SK-N-SH (cell line): Measurements from ENCODE around the gene ELMO2. TPM values are rescaled to one million over a fixed set of nuclear protein-coding genes. Genes with fewer than 3 reads are reported as not detected.

Source experiments
- CTCF ChIA-PET: fragments of 300-600, 350-600 bp; formaldehyde crosslinking; extraction: SDS; loops from one replicate; lab custom pipeline; 2021; lab: Yijun Ruan, JAX
- POLR2A ChIA-PET: fragments of 350-600 bp; sonication (Branson Sonifier 250); formaldehyde crosslinking; extraction: SDS; loops from one replicate; lab custom pipeline; 2020; ENCODE audit warnings: antibody characterized with exemption, inconsistent platforms; lab: Yijun Ruan, JAX
- DNase-seq: peaks from one replicate; pipeline ENCODE4 v3.0.0; 2012
- H2AFZ ChIP-seq: fragments of 200-600 bp; sonication (generic); 2 replicates; pipeline ENCODE4 v1.8.1; 2016; ENCODE audit warnings: antibody characterized with exemption, mild to moderate bottlenecking, low read depth
- H3F3A ChIP-seq: fragments of 200-600 bp; sonication (generic); replicated peaks from 2 replicates; pipeline ENCODE3; 2016; ENCODE audit warnings: antibody characterized with exemption, mild to moderate bottlenecking; ENCODE audit not compliant: insufficient read depth
- H3K27ac ChIP-seq, 2 experiments: fragments of 200-500 bp in 1 of 2; fragments of 200-600 bp in 1 of 2; sonication (Bioruptor generic) in 1 of 2; sonication (generic), shearing (Covaris generic) in 1 of 2; 2 replicates each; pipeline versions ENCODE4 v1.5.1 to v1.6.1; 2014 to 2016; ENCODE audit warnings: low read depth in 2 of 2, inconsistent platforms in 1 of 2, low read length in 1 of 2, mild to moderate bottlenecking in 1 of 2, mixed read lengths in 1 of 2
- H3K27me3 ChIP-seq: fragments of 200-600 bp; sonication (generic), shearing (Covaris generic); 2 replicates; pipeline ENCODE4 v1.6.1; 2016; ENCODE audit warnings: mixed run types; ENCODE audit not compliant: insufficient read depth
- H3K36me3 ChIP-seq, 2 experiments: fragments of 200-500 bp in 1 of 2; fragments of 200-600 bp in 1 of 2; sonication (Bioruptor generic) in 1 of 2; sonication (generic) in 1 of 2; replicated peaks in 1 of 2; 2 replicates each; pipeline versions ENCODE3 to v1.5.1; 2014 to 2016; ENCODE audit warnings: low read length in 1 of 2, mild to moderate bottlenecking in 1 of 2; ENCODE audit not compliant: insufficient read depth in 2 of 2, control insufficient read depth in 1 of 2
- H3K4me1 ChIP-seq, 2 experiments: fragments of 200-500 bp in 1 of 2; fragments of 200-600 bp in 1 of 2; sonication (Bioruptor generic) in 1 of 2; sonication (generic), shearing (Covaris generic) in 1 of 2; 2 replicates each; pipeline versions ENCODE4 v1.5.1 to v1.6.1; 2014 to 2016; ENCODE audit warnings: low read depth in 1 of 2, low read length in 1 of 2, mixed run types in 1 of 2; ENCODE audit not compliant: insufficient read depth in 2 of 2, control insufficient read depth in 1 of 2
- H3K4me2 ChIP-seq: fragments of 200-600 bp; sonication (generic), shearing (Covaris generic); 2 replicates; pipeline ENCODE4 v1.6.1; 2017; ENCODE audit warnings: mixed run types
- H3K4me3 ChIP-seq, 2 experiments: fragments of 200-500 bp in 1 of 2; fragments of 200-600 bp in 1 of 2; sonication (Bioruptor generic) in 1 of 2; sonication (generic), shearing (Covaris generic) in 1 of 2; 2 replicates each; pipeline versions ENCODE4 v1.5.1 to v1.8.1; 2014 to 2016; ENCODE audit warnings: low read depth in 2 of 2, inconsistent platforms in 1 of 2, low read length in 1 of 2, mild to moderate bottlenecking in 1 of 2, mixed read lengths in 1 of 2, moderate library complexity in 1 of 2
- H3K79me2 ChIP-seq: fragments of 200-600 bp; sonication (generic); 2 replicates; pipeline ENCODE4 v1.8.1; 2017; ENCODE audit warnings: mild to moderate bottlenecking; ENCODE audit not compliant: insufficient read depth
- H3K9ac ChIP-seq: fragments of 200-600 bp; sonication (generic); 2 replicates; pipeline ENCODE4 v1.6.1; 2017; ENCODE audit warnings: mixed run types
- H3K9me2 ChIP-seq: fragments of 200-600 bp; sonication (generic); 2 replicates; pipeline ENCODE4 v1.6.1; 2017; ENCODE audit warnings: mixed run types
- H3K9me3 ChIP-seq: fragments of 200-600 bp; sonication (generic); 2 replicates; pipeline ENCODE4 v1.6.1; 2017; ENCODE audit warnings: mixed run types, mild to moderate bottlenecking, moderate library complexity
- H4K20me1 ChIP-seq: fragments of 200-600 bp; sonication (generic); 2 replicates; pipeline ENCODE4 v1.6.1; 2017; ENCODE audit warnings: mild to moderate bottlenecking, mixed run types; ENCODE audit not compliant: insufficient read depth
- GABPA ChIP-seq: IDR thresholded peaks from 2 replicates; pipeline ENCODE4 v1.4.0; 2012; ENCODE audit warnings: low read depth, mild to moderate bottlenecking
- GATA2 ChIP-seq: sonication (generic); formaldehyde crosslinking; IDR thresholded peaks from 2 replicates; pipeline ENCODE4 v1.5.0; 2020; ENCODE audit warnings: mild to moderate bottlenecking, missing genetic modification reagents
- NFIC ChIP-seq: IDR thresholded peaks from 2 replicates; pipeline ENCODE4 v1.4.0; 2012; ENCODE audit warnings: borderline replicate concordance
- NRF1 ChIP-seq: IDR thresholded peaks from 2 replicates; pipeline ENCODE4 v1.6.1; 2012; ENCODE audit warnings: low read depth, mild to moderate bottlenecking, low read length
- POLR2AphosphoS5 ChIP-seq: IDR thresholded peaks from 2 replicates; pipeline ENCODE4 v1.6.1; 2012; ENCODE audit warnings: low read depth, low read length
- RAD21 ChIP-seq: IDR thresholded peaks from 2 replicates; pipeline ENCODE4 v1.6.1; 2012; ENCODE audit warnings: mild to moderate bottlenecking, low read length
- SIN3A ChIP-seq: IDR thresholded peaks from 2 replicates; pipeline ENCODE4 v1.6.1; 2012; ENCODE audit warnings: low read depth, mild to moderate bottlenecking, low read length, moderate library complexity, borderline replicate concordance
- SMC3 ChIP-seq: IDR thresholded peaks from 2 replicates; pipeline ENCODE4 v1.6.1; 2012; ENCODE audit warnings: low read depth, low read length, improper control_type of control experiment
- TAF1 ChIP-seq: IDR thresholded peaks from 2 replicates; pipeline ENCODE4 v1.6.1; 2012; ENCODE audit warnings: low read depth, mild to moderate bottlenecking, low read length, moderate library complexity, borderline replicate concordance
- ZBTB33 ChIP-seq: IDR thresholded peaks from 2 replicates; pipeline ENCODE4 v1.4.0; 2012; ENCODE audit warnings: low read depth, borderline replicate concordance
- WGBS: methylation state at CpG from one replicate; pipeline ENCODE4 v1.1.6; 2017; ENCODE audit warnings: low lambda C conversion rate; 5-methylcytosine and 5-hydroxymethylcytosine counted together
- polyA plus RNA-seq, 3 experiments: library from polyadenylated mRNA; depleted of rRNA; stranded (reverse); fragments of >200 nt; gene quantifications; 2 replicates each; pipeline ENCODE4 v1.2.3, GENCODE V29; 2012
- TF ChIP-seq, protein P1 (sequence below): IDR thresholded peaks from 2 replicates; pipeline ENCODE4 v1.4.0; 2012; ENCODE audit warnings: low read depth, borderline replicate concordance
- TF ChIP-seq, protein P2 (sequence below): fragments of 150-350 bp; IDR thresholded peaks from 2 replicates; pipeline ENCODE4 v1.6.1; 2016; ENCODE audit warnings: mild to moderate bottlenecking, low read depth, low read length
- TF ChIP-seq, protein P3 (sequence below): fragments of 150-350 bp; IDR thresholded peaks from 2 replicates; pipeline ENCODE4 v1.6.1; 2017; ENCODE audit warnings: antibody characterized with exemption, low read length, low read depth, borderline replicate concordance

Gene ELMO2
- polyA plus RNA-seq, 1 of the 3 experiments (the other 2 are of a cell fraction): 32.1 TPM

DNA sequence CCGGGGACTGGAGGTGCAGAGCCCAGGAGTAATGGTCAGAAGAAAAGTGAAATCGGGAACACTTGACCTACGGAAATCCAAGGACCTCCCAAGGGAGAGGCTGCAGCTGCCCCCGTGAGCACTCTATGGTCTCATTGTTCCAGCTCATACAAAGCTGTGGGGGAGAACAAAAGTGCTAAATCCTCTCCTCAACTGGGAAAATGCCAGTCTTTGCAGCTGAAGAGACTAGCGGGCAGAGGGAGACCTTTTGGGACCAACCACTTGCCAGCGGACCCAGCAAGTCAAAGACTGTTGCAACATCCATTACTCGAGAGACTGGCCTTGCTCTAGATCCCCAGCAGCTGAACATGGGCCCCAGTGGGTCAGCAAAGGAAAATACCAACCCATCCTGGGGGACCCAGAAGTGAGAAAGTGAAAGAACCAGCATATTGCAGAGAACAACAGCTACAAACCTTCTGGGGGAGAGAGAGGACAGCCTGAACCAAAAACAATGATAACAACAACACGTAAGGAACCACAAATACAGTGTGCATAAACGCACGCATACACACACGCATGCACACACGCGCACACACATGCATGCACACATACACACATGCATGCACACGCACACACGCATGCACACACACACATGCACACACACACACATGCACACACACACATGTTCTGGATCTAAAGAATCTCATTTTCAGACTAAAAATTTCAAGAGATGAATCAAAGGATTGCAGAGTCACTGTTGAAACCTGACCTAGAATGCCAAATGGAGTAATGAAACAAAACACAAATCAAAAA, 24.7 kb upstream of the ELMO2 start:
- Histone ChIP-seq H3K4me1 (peaks cover 0 to 8% of the 10 kb centered on the region in 2 experiments; a peak in 1 of 4 replicates), H3K27ac (no peak overlapping the region), H3K27me3 (peaks cover 10% of the 10 kb centered on the region; the same call in 1 of the 2 replicates), H4K20me1 (no peaks in the 10 kb centered on the region), H3K9ac (no peak overlapping the region), H2AFZ (no peak overlapping the region), H3F3A (no peaks in the 10 kb centered on the region), H3K4me2 (no peak overlapping the region), H3K36me3 (no peaks in the 10 kb centered on the region), H3K79me2 (no peaks in the 10 kb centered on the region)
- no peak for DNase-seq
- ChIA-PET CTCF (interaction anchor here (1.0 to 1.1 kb wide), 3 partner anchors 24 to 303 kb away, joined by 3 to 5 read pairs (median 3); no protein-coding TSS in a partner anchor), POLR2A (no interaction called here)
- 59% methylated on average over 15 of the region's 15 CpGs for WGBS
- TF ChIP-seq TAF1 (no peak), ZBTB33 (no peak), SIN3A (no peak), GABPA (no peak), RAD21 (no peak), NFIC (no peak), SMC3 (no peak)
- TF ChIP-seq, all 33 proteins: peak for 0
- Histone ChIP-seq H3K4me3 (no peak overlapping the region), H3K9me2 (no peaks in the 10 kb centered on the region), H3K9me3 (no peaks in the 10 kb centered on the region)

- H3K27me3 ChIP-seq: peaks cover 10% of the 10 kb centered on the region; the same call in 1 of the 2 replicates
- H2AFZ ChIP-seq: no peak overlapping the region
- no peaks in the 10 kb centered on the region for H3K79me2 ChIP-seq
- H3K36me3 ChIP-seq: no peaks in the 10 kb centered on the region
- ChIA-PET CTCF (interaction anchor here (0.7 to 4.2 kb wide), 8 partner anchors 10 to 956 kb away, joined by 3 to 27 read pairs (median 3); partner anchors contain the start of gene ELMO2), POLR2A (no interaction called here)
- H3K4me3 ChIP-seq: no peak overlapping the region
- H3K9ac ChIP-seq: no peak overlapping the region
- no peaks in the 10 kb centered on the region for H3F3A ChIP-seq
- H3K4me1 ChIP-seq: no peaks in the 10 kb centered on the region
- no peak overlapping the region for H3K4me2 ChIP-seq
- DNase-seq: no peak
- no peak overlapping the region for H3K27ac ChIP-seq
- no peaks in the 10 kb centered on the region for H3K9me2 ChIP-seq
- no peaks in the 10 kb centered on the region for H4K20me1 ChIP-seq
- no peaks in the 10 kb centered on the region for H3K9me3 ChIP-seq
- TF ChIP-seq ZBTB33 (no peak), NRF1 (no peak), POLR2AphosphoS5 (no peak), TAF1 (no peak), RAD21 (no peak), NFIC (no peak), GATA2 (CRISPR knock-in tag) (no peak)
- TF ChIP-seq, protein P1, sequence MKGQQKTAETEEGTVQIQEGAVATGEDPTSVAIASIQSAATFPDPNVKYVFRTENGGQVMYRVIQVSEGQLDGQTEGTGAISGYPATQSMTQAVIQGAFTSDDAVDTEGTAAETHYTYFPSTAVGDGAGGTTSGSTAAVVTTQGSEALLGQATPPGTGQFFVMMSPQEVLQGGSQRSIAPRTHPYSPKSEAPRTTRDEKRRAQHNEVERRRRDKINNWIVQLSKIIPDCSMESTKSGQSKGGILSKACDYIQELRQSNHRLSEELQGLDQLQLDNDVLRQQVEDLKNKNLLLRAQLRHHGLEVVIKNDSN: no peak
- TF ChIP-seq, protein P2, sequence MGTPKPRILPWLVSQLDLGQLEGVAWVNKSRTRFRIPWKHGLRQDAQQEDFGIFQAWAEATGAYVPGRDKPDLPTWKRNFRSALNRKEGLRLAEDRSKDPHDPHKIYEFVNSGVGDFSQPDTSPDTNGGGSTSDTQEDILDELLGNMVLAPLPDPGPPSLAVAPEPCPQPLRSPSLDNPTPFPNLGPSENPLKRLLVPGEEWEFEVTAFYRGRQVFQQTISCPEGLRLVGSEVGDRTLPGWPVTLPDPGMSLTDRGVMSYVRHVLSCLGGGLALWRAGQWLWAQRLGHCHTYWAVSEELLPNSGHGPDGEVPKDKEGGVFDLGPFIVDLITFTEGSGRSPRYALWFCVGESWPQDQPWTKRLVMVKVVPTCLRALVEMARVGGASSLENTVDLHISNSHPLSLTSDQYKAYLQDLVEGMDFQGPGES: no peak
- TF ChIP-seq, protein P3, sequence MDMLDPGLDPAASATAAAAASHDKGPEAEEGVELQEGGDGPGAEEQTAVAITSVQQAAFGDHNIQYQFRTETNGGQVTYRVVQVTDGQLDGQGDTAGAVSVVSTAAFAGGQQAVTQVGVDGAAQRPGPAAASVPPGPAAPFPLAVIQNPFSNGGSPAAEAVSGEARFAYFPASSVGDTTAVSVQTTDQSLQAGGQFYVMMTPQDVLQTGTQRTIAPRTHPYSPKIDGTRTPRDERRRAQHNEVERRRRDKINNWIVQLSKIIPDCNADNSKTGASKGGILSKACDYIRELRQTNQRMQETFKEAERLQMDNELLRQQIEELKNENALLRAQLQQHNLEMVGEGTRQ: no peak
Observed at GRCh38 chr20:46427384-46427783, 21.0 kb upstream of the ELMO2 start.
